PFSK-1 (cell line): ENCODE data around the gene PTRHD1. TPM values are rescaled to one million over a fixed set of nuclear protein-coding genes. Genes with fewer than 3 reads are reported as not detected.

Experiments
- FOXP2 ChIP-seq: optimal IDR thresholded peaks from 2 replicates; pipeline ENCODE3; 2011; ENCODE audit warnings: borderline replicate concordance, control low read depth, inconsistent platforms; ENCODE audit not compliant: insufficient read depth; ENCODE audit errors: extremely low read length, extremely low read depth
- POLR2AphosphoS5 ChIP-seq: IDR thresholded peaks from 2 replicates; pipeline ENCODE4 v1.6.1; 2012; ENCODE audit warnings: low read depth, mild to moderate bottlenecking, control low read depth, low read length, moderate library complexity
- REST ChIP-seq, 2 experiments: IDR thresholded peaks; 2 replicates each; pipeline versions ENCODE4 v1.6.1 to v1.8.0; 2011 to 2012; ENCODE audit warnings: low read depth in 2 of 2, low read length in 2 of 2, control low read depth in 1 of 2, inconsistent platforms in 1 of 2, mild to moderate bottlenecking in 1 of 2, moderate library complexity in 1 of 2; ENCODE audit not compliant: insufficient read depth in 1 of 2
- SIN3A ChIP-seq: IDR thresholded peaks from 2 replicates; pipeline ENCODE4 v1.6.1; 2012; ENCODE audit warnings: mild to moderate bottlenecking, low read length, moderate library complexity, borderline replicate concordance; ENCODE audit not compliant: insufficient read depth
- TAF1 ChIP-seq: IDR thresholded peaks from 2 replicates; pipeline ENCODE4 v1.6.1; 2012; ENCODE audit warnings: low read length, control low read depth, borderline replicate concordance; ENCODE audit not compliant: insufficient read depth
- polyA plus RNA-seq: library from polyadenylated mRNA; unstranded; fragments of >200 nt; gene quantifications from one replicate; pipeline ENCODE4 v1.2.1, GENCODE V29; 2012; ENCODE audit warnings: low read depth, missing spikeins; ENCODE audit not compliant: insufficient read length

Gene PTRHD1
- polyA plus RNA-seq, result 43.1 TPM

- TF ChIP-seq REST (IDR thresholded peaks at IDR 0.05; ENCODE audit: insufficient read depth in 1 of 2, low read depth in 2 of 2, low read length in 2 of 2), result no peak
- peak; percentile 41 for TF ChIP-seq FOXP2
- peak; percentile 72; the same call in 1 of the 2 replicates for TF ChIP-seq SIN3A
- TF ChIP-seq TAF1, result peak; percentile 87; the same call in 1 of the 2 replicates
- TF ChIP-seq POLR2AphosphoS5, result peak; percentile 61; the same call in 1 of the 2 replicates
Measured at GRCh38 chr2:24792874-24793760, at the start of gene PTRHD1, which contains the start of gene CENPO. Gene PTRHD1 (minus strand): TSS chr2:24793391. CDS start chr2:24793377, 14 bp downstream. Gene CENPO (plus strand): TSS chr2:24793425. CDS start chr2:24793920, 495 bp downstream.

DNA sequence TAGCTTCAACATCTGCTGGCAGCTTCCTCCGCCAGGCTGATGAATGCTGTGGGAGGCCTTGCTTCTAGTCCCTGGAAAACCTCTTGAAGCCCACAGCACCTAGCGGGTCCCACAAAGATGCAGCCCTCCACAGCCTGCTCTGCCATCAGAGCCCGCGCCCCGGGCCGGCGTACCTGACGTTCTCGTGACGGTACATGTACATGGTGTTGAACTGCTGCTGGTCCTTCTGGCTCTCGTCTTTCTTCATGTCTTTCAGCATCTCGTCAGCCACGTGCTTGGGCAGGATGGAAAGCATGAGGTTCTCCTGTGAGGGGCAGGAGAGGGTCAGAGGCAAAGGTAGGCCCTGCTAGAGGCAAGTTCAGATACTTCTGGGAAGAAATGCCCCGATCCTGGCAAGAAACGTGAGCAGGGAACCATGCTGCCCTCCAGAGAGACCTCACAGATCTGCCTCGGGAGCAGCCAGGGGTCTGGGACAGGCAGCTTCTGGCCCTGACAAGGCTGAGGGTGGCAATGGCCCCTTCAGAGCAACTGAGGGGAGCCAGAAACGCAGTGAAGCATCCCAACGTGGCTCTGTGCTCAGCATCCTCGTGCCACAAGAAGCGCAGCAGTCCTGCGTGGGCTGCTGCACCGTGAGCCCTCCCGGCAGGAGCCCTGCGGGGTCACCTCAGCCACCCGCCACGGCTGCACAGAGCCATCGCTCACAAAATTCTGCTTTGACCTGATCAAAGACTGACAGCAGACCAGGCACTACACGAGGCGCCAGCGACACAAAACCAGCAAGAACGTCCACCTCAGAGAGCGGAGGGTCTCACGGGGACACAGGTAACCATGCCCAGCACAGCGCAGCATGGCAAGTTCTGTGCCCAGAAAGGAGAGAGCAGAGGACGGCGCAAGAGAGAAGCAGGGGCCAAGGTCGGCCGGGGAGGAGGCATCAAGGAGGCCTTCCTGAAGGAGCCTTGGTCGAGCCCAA lies 49.2 kb upstream of the PTRHD1 start:
- no peak for TF ChIP-seq FOXP2
- TF ChIP-seq SIN3A, result no peak
- no peak for TF ChIP-seq REST (IDR thresholded peaks at IDR 0.05; ENCODE audit: insufficient read depth in 1 of 2, low read depth in 2 of 2, low read length in 2 of 2)
- no peak for TF ChIP-seq TAF1
- no peak for TF ChIP-seq POLR2AphosphoS5

DNA sequence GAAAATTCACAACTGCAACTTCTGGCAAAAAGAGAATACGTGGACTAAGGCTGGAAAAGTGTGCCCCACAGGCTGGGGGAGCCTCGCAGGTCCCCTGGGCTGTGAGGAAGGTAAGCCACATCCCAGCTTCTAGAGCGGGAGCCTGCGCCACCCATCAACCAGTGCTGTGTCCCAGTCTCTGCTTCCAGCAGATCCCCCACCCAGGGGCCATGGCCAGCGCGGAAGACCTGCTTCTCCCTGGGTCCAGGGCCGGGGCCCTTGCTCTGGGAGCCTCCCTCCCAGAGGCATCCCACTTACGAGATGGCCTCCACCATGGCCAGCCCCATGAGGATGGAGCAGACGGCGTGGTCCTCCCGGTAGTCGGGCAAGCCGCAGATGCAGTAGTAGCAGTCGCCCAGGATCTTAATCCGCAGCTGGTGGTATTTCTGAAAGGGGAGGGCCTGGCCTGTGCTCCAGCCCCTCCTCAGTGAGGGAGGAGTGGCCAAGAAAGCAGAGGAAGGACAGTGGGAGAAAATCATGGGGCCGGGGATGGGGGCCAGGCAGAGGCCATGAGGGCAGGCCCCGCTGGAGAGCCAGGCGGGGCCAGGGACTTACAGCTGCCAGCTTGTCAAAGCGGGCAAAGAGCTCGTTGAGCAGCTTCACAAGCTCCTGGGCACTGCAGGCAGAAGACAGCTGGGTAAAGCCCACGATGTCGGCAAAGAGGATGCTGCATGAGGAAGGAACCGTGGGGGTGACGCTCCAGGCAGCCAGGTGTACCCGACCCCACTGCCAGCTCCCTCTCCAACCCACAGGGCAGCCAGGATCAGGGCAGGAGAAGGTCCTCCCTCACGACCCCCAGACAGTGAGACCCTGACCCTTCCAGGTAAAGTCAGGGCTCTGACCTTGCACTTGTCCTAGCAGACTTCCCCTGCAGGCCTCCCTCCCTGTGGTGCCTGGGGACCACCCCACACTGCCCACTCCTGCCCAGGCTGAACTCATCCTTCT lies 48.1 kb upstream of the PTRHD1 start:
- TF ChIP-seq SIN3A, result no peak
- TF ChIP-seq POLR2AphosphoS5, result no peak
- no peak for TF ChIP-seq REST (IDR thresholded peaks at IDR 0.05; ENCODE audit: insufficient read depth in 1 of 2, low read depth in 2 of 2, low read length in 2 of 2)
- no peak for TF ChIP-seq TAF1
- TF ChIP-seq FOXP2, result no peak

DNA sequence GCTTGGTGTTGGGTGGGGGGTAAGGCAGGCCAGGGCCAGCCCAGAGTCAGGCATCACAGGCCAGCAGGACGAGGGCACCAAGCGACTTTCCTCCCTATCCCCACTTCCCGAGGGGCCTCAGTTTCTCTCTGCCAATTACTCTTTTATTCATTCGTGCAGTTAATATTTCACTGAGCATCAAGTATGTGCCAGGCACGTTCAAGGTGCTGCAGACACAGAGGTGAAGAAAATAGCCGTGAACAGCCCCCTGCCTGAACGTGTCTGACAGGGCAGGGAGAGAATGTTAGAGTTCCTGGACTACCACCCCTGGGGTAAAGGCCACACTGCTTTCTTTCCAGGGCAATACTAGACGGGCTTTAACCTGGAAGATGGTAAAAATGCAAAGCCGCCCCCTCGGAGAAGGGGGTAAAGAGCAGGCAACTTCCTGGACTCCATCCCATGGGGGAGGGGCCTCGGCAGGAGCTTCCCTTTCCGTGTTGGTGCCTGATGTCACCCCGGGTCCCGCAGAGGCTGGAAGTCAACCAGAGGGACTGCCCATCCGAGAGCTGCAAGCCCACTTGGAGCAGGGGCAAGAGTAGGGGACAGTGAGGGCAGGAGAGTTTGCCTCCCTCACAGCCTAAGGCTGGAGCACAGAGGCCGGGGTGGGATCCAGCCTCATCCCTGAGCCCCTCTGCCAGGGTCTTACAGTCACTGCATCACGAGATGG lies 47.1 kb upstream of the PTRHD1 start:
- TF ChIP-seq POLR2AphosphoS5 (no peak), FOXP2 (no peak), TAF1 (no peak), REST (IDR thresholded peaks at IDR 0.05; ENCODE audit: insufficient read depth in 1 of 2, low read depth in 2 of 2, low read length in 2 of 2) (no peak), SIN3A (no peak)
